Astrocyte of the cerebellum (primary cell): ENCODE results near the gene DNAJB2.
"Not testable (repeated sequence)": the region's sequence is repeated elsewhere in the genome, so short reads cannot be mapped to it uniquely, and the experiment has no call there.

Experiments used
- DNase-seq: peaks from one replicate; pipeline ENCODE4 v3.0.0-alpha.2; 2011; ENCODE audit warnings: low read depth
- H3K4me3 ChIP-seq: 2 replicates; pipeline ENCODE4 v1.5.1; 2011; ENCODE audit warnings: mild to moderate bottlenecking, low read depth, low read length, moderate library complexity
- CTCF ChIP-seq: IDR thresholded peaks from 2 replicates; pipeline ENCODE4 v1.5.1; 2012; ENCODE audit warnings: low read length, low read depth, moderate library complexity, mild to moderate bottlenecking; ENCODE audit errors: missing control alignments
- in situ Hi-C: cut with HindIII; loops from 2 replicates; pipeline ENCODE4 v1.10.0; 2017; ENCODE audit warnings: low sequenced_read_pairs

Gene DNAJB2

GRCh38 chr2:219308142-219309101, 29.3 kb downstream of the DNAJB2 start:
- TF ChIP-seq CTCF: no peak
- no peak for DNase-seq
- peak overlapping the region; percentile 19 for H3K4me3 ChIP-seq
- in situ Hi-C loops: no loop called here

GRCh38 chr2:219309278-219309677, 30.1 kb downstream of the DNAJB2 start, which contains the start of gene PTPRN:
Gene PTPRN, minus strand, starts transcription at chr2:219309401. Its CDS starts 69 bp downstream, at chr2:219309332.
- peak within 1 kb of the TSS; percentile 19 for H3K4me3 ChIP-seq
- no peak for DNase-seq
- in situ Hi-C loops: no loop called here
- no peak for TF ChIP-seq CTCF

- H3K4me3 ChIP-seq, DNase-seq, in situ Hi-C loops: not testable (repeated sequence)
These were observed 33.6 kb downstream of the DNAJB2 start for GRCh38 chr2:219312683-219313263.

GRCh38 chr2:219314804-219315468, 35.8 kb downstream of the DNAJB2 start:
- in situ Hi-C loops: no loop called here
- no peak for TF ChIP-seq CTCF
- no peak for DNase-seq
- H3K4me3 ChIP-seq: no peak overlapping the region

GRCh38 chr2:219323434-219323833, 44.3 kb downstream of the DNAJB2 start:
- in situ Hi-C loops: no loop called here
- TF ChIP-seq CTCF: no peak
- no peak overlapping the region for H3K4me3 ChIP-seq
- no peak for DNase-seq

- DNase-seq: no peak
- no peak for TF ChIP-seq CTCF
These were observed 46.0 kb downstream of the DNAJB2 start for GRCh38 chr2:219325136-219325535.

More at GRCh38 chr2:219325136-219325535, 46.0 kb downstream of the DNAJB2 start:
- in situ Hi-C loops: no loop called here
- no peak overlapping the region for H3K4me3 ChIP-seq
